Inflammatory macrophage treated with lipopolysaccharide for 4 hours (primary cell): ENCODE results near the gene LSP1.
"Not testable (repeated sequence)": the region's sequence is repeated elsewhere in the genome, so short reads cannot be mapped to it uniquely, and the experiment has no call there.

Experiments
- DNase-seq: peaks from one replicate; pipeline ENCODE4 v3.0.0-alpha.2; 2020

LSP1 gene, protein sequence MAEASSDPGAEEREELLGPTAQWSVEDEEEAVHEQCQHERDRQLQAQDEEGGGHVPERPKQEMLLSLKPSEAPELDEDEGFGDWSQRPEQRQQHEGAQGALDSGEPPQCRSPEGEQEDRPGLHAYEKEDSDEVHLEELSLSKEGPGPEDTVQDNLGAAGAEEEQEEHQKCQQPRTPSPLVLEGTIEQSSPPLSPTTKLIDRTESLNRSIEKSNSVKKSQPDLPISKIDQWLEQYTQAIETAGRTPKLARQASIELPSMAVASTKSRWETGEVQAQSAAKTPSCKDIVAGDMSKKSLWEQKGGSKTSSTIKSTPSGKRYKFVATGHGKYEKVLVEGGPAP

DNA sequence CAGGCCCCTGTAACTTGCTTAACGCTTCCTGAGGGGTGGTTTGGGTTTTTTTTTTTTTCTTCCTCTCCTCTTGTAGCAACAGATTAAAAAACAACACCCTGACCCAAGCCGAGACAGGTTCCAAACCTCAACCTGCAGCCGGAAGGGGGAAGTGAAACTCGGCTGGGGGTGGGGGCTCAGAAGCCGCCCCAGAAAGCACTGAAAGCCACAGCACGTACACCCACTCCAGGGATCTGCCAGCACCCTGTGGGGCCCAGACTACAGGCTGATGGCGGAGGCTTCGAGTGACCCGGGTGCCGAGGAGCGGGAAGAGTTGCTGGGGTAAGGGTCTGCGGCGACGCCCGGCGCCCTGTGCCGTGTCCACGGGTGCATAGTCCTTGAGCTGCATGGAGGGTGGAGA, at the start of gene LSP1:
LSP1 (plus strand) TSS at position 208 of the 400 bp plus-strand sequence; CDS start at position 269, 61 bp downstream.
- DNase-seq: peak; percentile 63

DNA sequence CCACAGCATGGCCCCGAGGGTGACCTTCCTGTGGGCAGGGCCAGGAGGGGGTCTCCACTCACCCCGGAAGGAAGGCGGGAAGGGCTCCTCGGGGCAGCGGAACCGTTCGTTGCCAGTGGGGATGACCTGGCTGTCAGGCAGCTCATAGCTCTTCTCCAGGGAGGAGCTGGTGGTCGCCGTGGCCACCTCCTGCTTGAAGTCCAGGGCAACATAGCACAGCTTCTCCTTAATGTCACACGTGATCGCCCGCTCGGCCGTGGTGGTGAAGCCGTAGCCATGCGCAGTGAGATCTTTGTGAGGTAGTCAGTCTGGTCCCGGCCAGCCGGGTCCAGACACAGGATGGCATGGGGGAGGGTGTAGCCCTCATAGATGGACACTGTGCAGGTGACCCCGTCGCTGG, 49.6 kb upstream of the LSP1 start:
- no peak for DNase-seq

DNA sequence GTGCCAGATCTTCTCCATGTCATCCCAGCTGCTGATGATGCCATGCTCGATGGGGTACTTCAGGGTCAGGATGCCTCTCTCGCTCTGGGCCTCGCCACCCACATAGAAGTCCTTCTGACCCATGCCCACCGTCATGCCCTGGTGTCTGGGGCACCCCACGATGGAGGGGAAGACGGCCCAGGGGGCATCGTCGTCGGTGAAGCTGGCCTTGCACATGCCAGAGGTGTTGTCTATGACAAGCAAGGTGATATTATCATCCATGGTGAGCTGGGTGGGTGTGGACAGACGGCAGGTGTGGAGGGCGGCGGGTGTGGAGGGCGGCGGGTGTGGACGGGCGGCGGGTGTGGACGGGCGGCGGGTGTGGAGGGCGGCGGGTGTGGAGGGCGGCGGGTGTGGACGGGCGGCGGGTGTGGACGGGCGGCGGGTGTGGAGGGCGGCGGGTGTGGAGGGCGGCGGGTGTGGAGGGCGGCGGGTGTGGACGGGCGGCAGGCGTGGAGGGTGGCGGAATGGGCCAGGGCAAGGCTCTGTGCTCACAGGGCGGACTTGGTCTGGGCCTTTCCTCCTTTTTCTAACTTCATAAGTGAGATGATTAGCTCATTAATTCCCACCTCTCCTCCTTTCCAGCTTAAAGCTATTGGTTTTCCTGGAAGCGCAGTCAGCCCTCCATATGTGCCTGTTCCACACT, 48.9 kb upstream of the LSP1 start:
- DNase-seq: not testable (repeated sequence)

DNA sequence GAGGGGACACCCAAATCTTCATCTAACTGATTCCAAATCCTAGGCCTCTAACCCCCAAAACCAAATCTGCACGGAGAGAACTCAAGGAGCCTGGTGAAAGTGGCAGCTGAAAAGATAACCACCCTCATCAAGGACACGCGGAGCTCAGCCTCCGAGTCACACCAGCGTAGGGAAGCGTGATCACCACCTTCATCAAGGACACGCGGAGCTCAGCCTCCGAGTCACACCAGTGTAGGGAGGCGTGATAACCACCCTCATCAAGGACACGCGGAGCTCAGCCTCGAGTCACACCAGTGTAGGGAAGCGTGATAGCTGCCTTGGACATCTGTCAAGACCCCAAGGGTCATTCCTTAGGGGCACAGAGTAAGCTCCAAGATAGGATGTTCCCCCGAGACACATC, 47.4 kb upstream of the LSP1 start:
- no peak for DNase-seq

DNA sequence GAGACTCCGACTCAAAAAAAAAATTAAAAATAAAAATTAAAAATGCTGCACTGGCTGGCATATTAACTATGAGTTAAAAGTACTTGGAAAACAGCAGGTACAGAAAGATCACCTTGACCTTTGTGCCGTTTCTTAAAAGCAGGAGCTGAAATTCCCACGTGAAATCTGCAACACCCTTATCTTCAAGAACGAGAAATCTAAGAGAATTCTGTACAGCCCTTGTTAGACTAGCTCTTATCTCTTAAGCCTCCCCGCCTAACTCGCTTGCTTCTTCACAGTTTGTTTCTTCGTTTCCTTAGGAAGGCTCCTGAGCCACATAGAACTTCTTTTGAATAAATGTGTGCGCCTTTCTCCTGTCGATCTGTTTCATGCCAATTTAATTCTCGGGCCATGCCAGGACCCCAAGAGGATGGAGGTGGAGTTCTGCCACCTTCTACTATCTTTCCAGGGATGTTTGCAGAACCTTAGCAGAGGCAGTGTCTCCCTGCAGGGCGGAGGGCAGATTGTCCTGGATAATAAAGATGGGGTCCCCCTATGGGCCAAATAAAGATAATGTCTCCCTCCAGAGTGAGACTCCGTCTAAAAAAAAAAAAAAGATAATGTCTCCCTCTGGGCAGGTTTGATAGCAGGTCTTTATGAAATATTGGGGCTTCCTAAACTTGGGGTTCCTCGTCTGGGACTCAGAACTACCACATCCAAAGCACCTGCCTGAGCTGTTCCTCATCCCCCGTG, 45.5 kb upstream of the LSP1 start:
- DNase-seq: no peak

DNA sequence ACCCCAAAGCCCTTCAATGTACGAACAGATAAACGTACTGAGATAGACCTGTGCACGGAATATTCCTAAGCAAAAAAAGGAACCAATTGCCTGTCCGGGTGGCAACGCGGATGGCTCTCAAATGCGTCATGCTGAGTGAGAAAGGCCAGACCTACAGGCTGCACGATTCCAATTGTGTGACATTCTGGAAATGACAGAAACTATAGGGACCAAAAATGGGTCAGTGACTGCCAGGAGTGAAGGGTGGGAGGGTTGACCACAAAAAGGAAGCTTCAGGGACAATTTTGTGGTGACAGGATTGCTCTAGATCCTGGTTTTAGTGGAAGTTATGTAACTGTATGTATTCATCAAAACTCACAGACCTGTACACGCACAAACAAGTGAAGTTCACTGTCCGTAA, 42.1 kb upstream of the LSP1 start:
- peak; percentile 84 for DNase-seq

DNA sequence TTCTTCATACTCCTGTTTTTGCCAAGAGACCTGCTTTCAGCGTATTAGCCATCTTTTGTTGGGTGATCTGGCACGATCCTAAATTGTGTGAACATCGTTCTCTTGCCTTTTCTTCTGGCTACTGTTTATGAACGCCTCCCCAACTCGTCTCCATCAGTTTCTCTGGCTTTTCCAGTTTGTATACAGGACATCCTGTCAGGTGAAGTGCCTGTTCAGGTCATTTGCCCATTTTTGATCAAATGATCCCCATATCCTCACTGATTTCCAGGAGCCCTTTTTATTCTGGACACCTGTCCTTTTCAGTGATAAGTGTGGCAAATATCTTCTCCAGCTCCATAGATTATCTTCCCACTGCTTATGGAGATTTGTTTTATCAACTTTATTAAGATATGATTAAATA, 40.6 kb upstream of the LSP1 start:
- no peak for DNase-seq

DNA sequence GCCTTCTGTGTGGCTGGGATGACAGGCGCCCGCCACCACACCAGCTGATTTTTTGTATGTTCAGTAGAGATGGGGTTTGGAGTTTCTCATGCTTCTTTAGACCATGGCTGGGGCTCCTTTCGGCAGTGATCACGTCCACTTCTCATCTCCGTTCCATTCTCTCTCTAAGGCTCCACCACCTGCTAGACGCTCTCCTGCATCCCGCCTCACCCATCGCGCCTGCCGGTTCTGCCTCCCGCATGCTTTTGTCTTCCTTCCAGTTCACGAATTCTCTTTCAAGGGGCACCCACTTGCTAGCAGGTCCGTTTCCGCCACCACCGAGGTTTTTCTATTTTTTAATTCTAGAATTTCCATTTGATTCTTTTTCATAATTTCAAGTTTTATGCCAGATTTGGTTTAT, 40.1 kb upstream of the LSP1 start:
- no peak for DNase-seq

DNA sequence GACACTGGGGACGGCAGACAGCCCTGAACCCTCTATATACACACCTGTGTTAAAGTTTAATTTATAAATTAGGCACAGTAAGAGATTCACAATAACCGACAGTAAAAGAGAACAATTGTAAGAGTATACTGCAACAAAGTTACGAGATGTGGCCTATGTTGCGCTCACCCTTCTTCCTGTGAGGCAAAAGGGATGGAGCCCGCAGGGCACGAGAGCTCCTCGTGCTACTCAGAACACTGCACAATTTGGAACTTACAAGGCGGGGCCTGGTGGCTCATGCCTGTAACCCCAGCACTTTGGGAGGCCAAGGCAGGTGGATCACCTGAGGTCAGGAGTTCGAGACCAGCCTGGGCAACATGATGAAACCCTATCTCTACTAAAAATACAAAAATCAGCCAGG, 39.5 kb upstream of the LSP1 start:
- not testable (repeated sequence) for DNase-seq

DNA sequence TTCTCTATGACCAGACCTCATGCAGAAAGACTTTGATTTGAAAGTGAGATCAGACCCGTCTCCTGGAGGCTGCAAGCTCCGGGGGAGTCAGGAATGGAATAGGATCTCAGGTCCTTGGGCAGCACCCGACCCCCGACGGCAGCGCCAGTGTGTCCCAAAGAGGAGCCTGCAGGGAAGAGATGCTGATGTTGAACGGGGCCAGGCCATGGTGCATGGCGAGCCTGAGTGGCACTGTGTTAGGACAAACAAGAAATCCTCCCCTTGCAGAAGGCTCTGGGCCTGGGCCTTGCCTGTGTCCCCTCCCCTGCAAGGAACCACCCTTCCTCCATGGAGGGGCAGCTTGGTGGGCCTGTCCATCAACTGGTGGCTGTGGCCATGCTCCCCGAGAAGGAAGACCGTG, 38.2 kb upstream of the LSP1 start:
- DNase-seq: no peak

DNA sequence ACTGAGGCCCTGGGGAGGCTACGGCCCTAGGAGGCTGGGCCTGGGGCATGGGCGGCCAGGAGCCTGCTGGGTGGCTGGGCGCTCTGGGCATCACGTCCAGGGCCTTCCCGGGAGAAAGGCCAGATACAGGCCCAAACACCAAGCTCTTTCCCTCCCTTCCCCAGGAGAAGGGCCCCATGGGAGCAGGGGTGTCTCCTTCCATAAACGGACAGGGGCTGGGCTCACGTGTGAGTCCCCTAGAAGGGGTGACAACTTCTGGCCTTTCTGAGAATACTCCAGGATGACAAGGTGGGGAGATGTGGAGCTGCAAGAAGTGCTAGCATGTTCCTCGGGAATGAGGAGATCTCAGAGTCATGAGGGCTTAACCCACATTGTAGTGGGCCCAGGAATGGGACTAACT, 37.6 kb upstream of the LSP1 start:
- no peak for DNase-seq

DNA sequence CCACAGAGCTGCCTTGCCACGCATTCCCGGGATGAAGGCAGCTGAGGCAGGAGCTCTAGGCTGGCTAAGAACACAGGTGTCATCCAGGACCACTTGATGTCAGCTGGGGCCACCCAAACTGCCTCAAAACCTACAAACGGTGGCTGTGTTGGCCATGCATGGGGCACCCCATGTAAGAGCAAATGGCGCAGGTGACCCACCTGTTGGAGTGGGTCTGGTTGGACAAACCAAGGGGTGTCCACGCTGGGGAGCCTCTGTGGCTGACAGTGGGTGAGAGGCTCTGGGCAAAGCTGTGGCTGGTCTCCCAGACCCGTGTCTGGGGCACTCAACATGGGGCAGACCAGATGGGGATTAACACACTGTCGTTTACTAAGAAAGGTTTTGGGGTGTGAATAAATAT, 37.1 kb upstream of the LSP1 start:
- DNase-seq: no peak

DNA sequence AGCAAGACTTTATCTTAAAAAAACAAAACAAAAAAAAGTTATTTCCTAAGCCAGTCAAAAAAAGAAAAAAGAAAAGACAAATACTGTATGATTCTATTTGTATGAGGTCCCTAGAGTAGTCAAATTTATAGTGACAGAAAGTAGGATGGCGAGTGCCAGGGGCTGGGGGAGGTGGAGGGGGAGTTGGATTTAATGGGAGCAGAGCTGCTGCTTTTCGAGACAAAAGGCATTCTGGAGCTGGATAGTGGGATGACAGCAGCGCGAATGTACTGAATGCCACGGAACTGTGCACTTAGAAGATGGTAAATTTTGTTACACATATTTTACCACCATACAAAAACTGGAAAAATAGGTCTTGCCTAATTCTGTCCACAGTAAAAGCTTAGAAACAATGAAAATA, 35.9 kb upstream of the LSP1 start:
- DNase-seq: no peak

DNA sequence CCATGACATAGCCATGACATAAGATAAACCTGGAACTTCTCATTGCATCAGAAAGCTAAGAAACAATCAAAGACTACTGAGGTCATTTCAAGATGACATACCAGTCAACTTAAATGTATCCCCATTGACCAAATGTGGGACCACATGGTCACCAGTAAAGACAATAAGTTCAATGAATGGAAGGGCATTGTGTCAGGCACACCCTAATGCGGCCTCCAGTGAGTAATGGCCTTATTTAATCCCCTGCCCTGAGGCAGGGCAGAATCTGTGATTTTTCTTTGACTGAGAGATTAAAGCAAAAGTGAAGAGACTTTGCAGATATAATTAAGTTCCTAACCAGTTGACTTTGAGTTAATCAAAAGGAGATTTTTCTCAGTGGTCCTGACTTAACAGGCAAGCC, 35.4 kb upstream of the LSP1 start:
- DNase-seq: no peak

DNA sequence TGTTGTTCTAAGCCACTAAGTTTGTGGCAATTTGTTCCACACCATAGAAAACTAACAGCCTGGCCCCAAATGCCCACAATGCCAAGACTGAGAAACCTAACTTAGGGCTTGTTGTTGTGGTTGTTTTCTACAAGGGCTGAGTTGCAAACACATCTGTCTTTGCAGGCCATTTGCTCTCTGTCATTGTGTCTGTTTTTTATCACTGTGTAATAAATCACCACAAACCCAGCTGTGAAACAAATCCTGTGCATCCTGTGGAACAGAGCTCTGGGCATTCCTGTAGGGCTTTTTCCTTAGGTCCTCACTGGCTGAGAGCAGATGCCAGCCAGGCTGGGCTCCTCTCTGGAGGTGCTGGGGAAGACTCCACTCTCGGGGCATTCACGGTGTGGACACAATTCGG, 33.8 kb upstream of the LSP1 start:
- no peak for DNase-seq

DNA sequence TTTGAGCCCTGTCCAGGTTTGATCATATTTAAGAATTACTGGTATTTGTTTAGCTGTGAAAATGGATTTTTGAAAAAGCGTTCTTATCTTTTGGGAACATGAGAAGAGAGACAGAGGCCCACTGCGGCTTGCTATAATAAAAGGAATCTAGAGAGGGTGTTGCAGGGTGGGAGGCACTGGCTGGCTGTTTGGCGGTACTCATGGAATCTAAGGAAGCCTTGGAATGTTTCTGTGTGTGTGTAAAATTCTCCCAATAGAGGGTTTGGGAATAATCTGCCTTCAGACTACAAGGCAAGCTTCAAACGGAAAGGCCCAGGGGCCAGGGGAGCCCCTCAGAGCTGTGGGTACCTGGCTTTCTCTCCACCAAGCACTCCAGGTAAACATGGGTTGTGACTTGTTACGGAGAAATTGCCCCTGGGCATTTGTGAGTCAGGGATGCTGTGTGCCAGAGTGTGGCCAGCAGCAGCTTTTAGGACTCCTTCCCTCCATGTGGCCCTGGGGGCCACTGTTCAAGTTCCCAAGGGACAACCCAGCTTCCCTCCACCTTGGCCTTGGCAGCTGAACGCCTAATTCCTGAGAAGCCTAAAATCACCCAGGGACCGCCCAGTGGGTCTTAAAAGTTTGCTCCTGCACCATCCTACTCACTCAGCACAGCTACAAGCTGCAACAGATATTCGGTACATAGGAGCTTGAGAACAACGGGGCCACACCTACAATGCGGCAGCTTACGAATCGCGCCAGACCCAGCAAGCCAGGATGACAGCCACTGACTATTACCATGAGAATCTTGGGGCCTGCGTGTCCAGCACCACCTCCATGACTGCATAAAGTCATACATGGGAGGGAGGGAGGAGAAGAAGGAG, 32.2 kb upstream of the LSP1 start:
- DNase-seq: no peak

DNA sequence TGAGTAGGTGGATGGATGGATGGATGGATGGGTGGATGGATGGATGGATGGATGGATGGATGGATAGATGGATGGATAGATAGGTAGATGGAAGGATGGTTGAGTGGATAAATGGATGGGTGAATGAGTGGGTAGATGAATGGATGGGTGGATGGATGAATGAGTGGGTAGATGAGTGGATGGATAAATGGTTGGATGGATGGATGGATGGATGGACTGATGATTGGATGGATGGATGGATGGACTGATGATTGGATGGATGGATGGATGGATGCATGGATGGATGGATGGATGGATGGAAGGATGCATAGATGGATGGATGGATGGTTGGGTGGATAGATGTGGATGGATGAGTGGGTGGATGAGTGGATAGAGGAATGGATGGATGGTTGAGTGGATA, 31.3 kb upstream of the LSP1 start:
- no peak for DNase-seq

DNA sequence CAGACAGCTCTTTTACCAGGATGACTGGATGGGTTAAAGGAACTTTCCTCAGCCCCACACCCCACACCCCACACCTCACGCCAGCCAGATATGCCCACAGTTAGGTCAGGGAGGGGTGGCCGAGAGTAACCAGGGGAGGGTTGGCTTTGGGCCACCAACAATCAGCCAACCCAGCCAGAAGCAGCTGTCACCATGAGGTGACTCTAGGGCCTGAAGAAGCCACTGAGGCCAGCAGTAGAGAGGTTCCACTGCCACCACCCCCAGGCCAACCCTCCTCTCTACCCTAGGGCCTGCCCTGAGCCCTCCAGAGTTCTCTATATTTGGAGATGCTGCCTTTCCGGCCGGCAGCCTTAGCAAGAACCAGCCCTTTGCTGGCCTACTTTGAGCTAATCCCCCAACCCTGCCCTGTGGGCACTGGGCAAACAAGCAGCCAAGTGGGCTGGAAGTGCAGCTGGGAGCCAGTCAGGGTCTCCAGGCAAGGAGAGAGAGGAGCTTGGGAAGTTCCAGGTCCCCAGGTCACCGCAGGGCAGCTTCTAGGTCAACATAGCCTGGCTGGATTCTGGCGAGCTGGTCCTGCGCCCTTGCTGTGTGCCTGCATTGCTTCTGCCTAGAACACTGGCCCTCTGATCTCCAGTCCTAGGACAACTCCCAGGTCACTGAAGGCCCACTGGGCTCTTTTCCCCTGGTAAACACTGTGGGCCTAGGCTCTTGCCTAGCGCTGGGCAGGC, 30.1 kb upstream of the LSP1 start:
- DNase-seq: no peak

DNA sequence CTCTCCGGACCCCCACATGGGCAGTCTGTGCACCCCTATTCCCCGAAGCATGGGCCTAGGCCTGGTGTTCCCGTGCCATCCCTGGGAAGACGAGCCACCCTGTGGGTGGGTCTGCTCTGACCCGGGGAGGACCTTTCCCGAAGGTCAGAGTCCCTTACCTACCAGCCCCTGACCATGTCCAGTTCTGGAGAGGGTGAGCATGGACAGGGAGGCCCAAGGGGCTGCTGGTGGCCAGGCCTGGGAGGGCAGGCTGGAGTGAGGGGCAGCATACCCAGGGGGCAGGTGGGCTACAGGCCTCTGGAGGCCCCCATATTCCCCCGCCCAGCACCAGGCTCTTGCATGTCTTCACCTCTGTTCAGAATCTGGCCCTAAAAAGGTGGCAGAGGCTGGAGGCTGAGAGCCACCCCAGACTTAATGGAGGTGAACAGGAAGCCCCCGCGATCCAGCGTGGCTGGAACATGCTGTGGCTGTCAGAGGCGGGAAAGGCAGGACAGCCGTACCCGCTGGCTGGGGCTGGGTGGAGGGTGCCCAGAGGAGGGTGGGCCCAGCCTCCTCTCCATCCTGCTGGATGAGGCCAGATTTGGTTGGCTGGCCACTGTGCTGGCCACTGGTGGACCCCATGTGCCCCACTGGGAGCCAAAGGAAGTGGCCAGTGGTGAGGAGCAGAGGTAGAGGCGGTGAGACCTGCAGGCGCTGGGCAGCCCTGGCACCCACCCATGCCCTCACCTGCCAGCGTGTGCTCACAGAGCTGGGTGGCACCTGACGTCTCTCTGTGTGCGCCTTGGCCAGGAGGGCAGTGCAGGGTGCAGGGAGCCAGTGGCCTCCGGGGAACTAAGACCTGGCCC, 29.3 kb upstream of the LSP1 start:
- DNase-seq: no peak

DNA sequence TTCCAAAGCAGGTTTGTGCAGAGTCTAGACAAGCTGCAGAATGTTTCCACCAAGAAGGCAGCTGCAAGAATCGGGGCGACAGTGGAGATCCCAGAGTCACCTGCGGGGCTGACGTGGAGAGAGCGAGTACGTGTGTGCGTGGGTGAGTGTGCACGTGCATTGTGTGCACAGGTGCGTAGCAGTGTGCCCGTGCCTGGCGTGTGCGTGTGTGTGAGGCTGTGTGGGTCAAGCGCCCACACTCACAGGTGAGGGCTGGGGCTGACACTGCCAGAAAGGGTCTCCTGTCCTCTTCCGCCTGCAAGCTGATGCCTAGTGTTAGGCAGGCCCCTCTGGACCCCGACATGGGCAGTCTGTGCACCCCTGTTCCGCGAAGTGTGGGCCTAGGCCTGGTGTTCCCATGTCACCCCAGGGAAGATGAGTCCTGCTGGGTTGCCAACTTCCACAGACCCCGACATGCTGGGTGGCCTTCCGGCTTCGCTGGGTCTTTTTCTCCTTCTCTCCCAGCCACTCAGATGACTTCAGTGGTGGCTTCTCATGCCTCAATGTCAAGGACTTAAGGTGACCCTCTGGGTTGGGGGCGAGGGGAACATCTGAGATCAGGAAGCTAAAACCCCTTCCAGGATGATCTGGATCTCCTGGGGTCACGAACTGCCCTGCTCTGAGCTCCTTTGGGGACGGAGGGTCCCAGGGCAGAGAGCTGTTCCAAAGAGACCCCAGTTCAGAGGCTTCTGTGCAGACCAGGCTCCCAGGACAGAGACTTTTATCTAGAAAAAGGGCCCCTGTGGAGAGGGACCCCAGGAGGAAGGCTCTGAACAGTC, 28.5 kb upstream of the LSP1 start:
- DNase-seq: no peak
